ENCODE results near the gene PUSL1.

DNA sequence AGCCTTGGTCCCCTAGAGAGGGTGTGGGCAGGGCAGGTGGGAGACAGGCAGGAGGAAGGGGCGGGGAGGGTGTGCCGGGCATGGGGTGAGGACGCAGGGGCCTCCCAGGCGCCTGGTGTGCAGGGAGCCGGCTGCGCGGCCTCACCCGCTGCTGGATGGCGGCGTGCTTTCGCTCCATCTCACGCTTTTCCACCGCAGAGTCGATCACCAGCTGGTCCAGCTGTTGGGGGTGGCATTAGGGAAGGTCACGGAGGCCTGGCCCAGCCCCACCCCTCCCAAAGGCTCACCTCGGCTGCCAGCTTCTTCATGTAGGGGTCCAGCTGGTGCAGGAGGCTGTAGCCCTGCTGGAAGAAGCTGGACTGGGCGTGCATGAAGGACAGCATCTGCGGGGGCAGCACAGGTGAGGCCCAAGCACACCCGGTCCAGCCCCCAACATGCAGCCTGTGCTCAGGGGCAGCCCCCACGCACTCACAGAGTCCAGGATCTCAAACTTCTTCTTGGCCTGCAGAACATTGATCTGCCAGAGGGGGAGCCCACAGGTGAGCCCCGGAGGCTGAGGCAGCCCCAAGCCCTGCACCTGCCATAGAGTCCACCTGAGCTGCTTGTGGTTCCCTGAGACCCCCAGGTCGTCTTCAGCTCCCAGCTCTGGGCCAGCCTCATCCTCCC is 8.6 kb upstream of the PUSL1 start:
- TF ChIP-seq FOXM1 (IDR thresholded peaks at IDR 0.05; ENCODE audit: borderline replicate concordance), result no peak
- TF ChIP-seq ARNT (IDR thresholded peaks at IDR 0.05), result no peak
- TF ChIP-seq SP1 (IDR thresholded peaks at IDR 0.05), result no peak
- TF ChIP-seq FOXA1 (IDR thresholded peaks at IDR 0.05), result no peak
- no peak for TF ChIP-seq SUZ12 (IDR thresholded peaks at IDR 0.05)
- TF ChIP-seq, protein P1, sequence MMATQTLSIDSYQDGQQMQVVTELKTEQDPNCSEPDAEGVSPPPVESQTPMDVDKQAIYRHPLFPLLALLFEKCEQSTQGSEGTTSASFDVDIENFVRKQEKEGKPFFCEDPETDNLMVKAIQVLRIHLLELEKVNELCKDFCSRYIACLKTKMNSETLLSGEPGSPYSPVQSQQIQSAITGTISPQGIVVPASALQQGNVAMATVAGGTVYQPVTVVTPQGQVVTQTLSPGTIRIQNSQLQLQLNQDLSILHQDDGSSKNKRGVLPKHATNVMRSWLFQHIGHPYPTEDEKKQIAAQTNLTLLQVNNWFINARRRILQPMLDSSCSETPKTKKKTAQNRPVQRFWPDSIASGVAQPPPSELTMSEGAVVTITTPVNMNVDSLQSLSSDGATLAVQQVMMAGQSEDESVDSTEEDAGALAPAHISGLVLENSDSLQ (IDR thresholded peaks at IDR 0.05), result no peak

All from HEK293T (cell line).